Brain pericyte (primary cell): ENCODE measurements around the gene LRRK1.

Experiments used
- DNase-seq: peaks from one replicate; pipeline ENCODE4 v3.0.0-alpha.2; 2012; ENCODE audit warnings: low read depth, low spot score

LRRK1 gene

GRCh38 chr15:101056366-101057334 is 137.5 kb downstream of the LRRK1 start:
- DNase-seq: no peak

GRCh38 chr15:101057841-101058407 is 138.8 kb downstream of the LRRK1 start:
- DNase-seq: no peak

GRCh38 chr15:101058735-101059134 is 139.6 kb downstream of the LRRK1 start:
- no peak for DNase-seq

GRCh38 chr15:101059381-101060341 is 140.5 kb downstream of the LRRK1 start:
- DNase-seq: no peak

GRCh38 chr15:101060576-101061551 is 141.7 kb downstream of the LRRK1 start:
- no peak for DNase-seq

GRCh38 chr15:101062063-101062462 is 142.9 kb downstream of the LRRK1 start:
- DNase-seq: no peak

- no peak for DNase-seq
These were observed 143.5 kb downstream of the LRRK1 start for GRCh38 chr15:101062471-101063171.

- DNase-seq: no peak
These were observed 144.1 kb downstream of the LRRK1 start for GRCh38 chr15:101063212-101063611.

- DNase-seq: no peak
These were observed 145.0 kb downstream of the LRRK1 start for GRCh38 chr15:101063891-101064794.

- no peak for DNase-seq
These were observed 145.8 kb downstream of the LRRK1 start for GRCh38 chr15:101064795-101065569.

- no peak for DNase-seq
These were observed 146.5 kb downstream of the LRRK1 start for GRCh38 chr15:101065570-101066221.

- DNase-seq: no peak
These were observed 147.6 kb downstream of the LRRK1 start for GRCh38 chr15:101066501-101067408.

- DNase-seq: no peak
These were observed 148.7 kb downstream of the LRRK1 start for GRCh38 chr15:101067660-101068522.

GRCh38 chr15:101068523-101068960 is 149.4 kb downstream of the LRRK1 start:
- no peak for DNase-seq

GRCh38 chr15:101068961-101069653 is 149.9 kb downstream of the LRRK1 start:
- no peak for DNase-seq
